Ovary (tissue), 9 donors: ENCODE results near the gene TF. TPM values are rescaled to one million over a fixed set of nuclear protein-coding genes. Genes with fewer than 3 reads are reported as not detected.

Experiments
- DNase-seq, 5 donors: peaks; one replicate each; pipeline ENCODE4 v3.0.0-alpha.2; 2019 to 2020
- H3K27ac ChIP-seq, 2 donors: fragments of 200-600 bp; one replicate each; pipeline versions ENCODE4 v1.5.1 to v1.8.0; 2019 to 2022
- H3K27me3 ChIP-seq: fragments of 200-600 bp; one replicate; pipeline ENCODE4 v1.8.0; 2022
- H3K36me3 ChIP-seq: fragments of 200-600 bp; sonication (generic); one replicate; pipeline ENCODE4 v1.5.1; 2019
- H3K4me1 ChIP-seq: one replicate; pipeline ENCODE4 v1.8.1; 2013; ENCODE audit warnings: mild to moderate bottlenecking, moderate library complexity; ENCODE audit not compliant: insufficient read depth
- H3K4me3 ChIP-seq: fragments of 200-600 bp; sonication (generic); one replicate; pipeline ENCODE4 v1.5.1; 2017
- H3K9me3 ChIP-seq, 2 donors: fragments of 200-600 bp in 1 of 2; sonication (generic) in 1 of 2; one replicate each; pipeline versions ENCODE4 v1.5.1 to v1.8.1; 2013 to 2019; ENCODE audit warnings: mild to moderate bottlenecking in 1 of 2, moderate library complexity in 1 of 2
- CTCF ChIP-seq, 3 donors: fragments of 450-650 bp in 2 of 3; fragments of 200-600 bp in 1 of 3; IDR thresholded peaks; one replicate each; pipeline versions ENCODE4 v1.5.1 to v1.8.0; 2016 to 2022; ENCODE audit warnings: antibody characterized with exemption in 3 of 3, mild to moderate bottlenecking in 1 of 3
- EP300 ChIP-seq: sonication (generic); formaldehyde crosslinking; IDR thresholded peaks from one replicate; pipeline ENCODE4 v1.6.1; 2017; ENCODE audit warnings: antibody characterized with exemption
- POLR2A ChIP-seq: fragments of 450-650 bp; IDR thresholded peaks from one replicate; pipeline ENCODE4 v1.6.1; 2017; ENCODE audit warnings: antibody characterized with exemption, mild to moderate bottlenecking, moderate library complexity
- WGBS, 3 donors: extraction: QIAGEN DNeasy Blood & Tissue Kit in 1 of 3; methylation state at CpG; one replicate each; pipeline versions ENCODE4 v1.1.5 to v1.1.7; 2013 to 2017; 5-methylcytosine and 5-hydroxymethylcytosine counted together
- intact Hi-C, 4 donors: fragments of 100-400 bp; cut with DNase I; formaldehyde crosslinking; loops; one replicate each; pipeline versions ENCODE4 v1.11.0 to v1.15.1; 2022 to 2023
- polyA plus RNA-seq, 2 donors: library from polyadenylated mRNA; stranded (reverse); fragments of 200-250 nt in 1 of 2; fragments of 350-450 nt in 1 of 2; fragmentation: Illumina TruSeq in 1 of 2; extraction: RNeasy Lipid Tissue Mini Kit (QIAGEN cat#74804) in 1 of 2; gene quantifications; one replicate each; pipeline ENCODE4 v1.2.3, GENCODE V29; 2013 to 2014
- total RNA-seq, 7 donors: library from RNA; depleted of rRNA in 2 of 7; stranded (reverse); fragments of >200 nt in 2 of 7; fragmentation: NEBNext Ultra II Directional in 3 of 7; extraction: Animal tissue kit (Norgen Biotek cat#: 25700) in 3 of 7; gene quantifications; one replicate each; pipeline versions ENCODE4 v1.1.0 to v1.2.4, GENCODE V29; 2016 to 2023
- donor health status: DM: no; HTN: no; CAD: no; lungs with moderate emphysema.
- donor health status: DM: no; HTN: no; CAD: no.
- donor health status: Bipolar disorder and iron deficiency.
- donor health status: DM: yes; HTN: yes; CAD: no.
- donor health status: DM: no; HTN: no; CAD: no.
- donor health status: DM: yes; HTN: yes; CAD: no.

The TF gene
- total and polyA plus RNA-seq, 9 donors: under 0.01 to 18.1 (median 2.0) TPM

GRCh38 chr3:133750259-133750656 lies 4.1 kb downstream of the TF start:
- Histone ChIP-seq H3K27me3 (no peaks in the 10 kb centered on the region), H3K27ac (no peak overlapping the region), H3K4me1 (no peaks in the 10 kb centered on the region), H3K9me3 (no peaks in the 10 kb centered on the region), H3K4me3 (no peak overlapping the region), H3K36me3 (no peaks in the 10 kb centered on the region)
- intact Hi-C loops: no loop called here
- 39 to 62% (median 59%) methylated on average over 6 of the region's 6 CpGs for WGBS, 3 donors
- DNase-seq: no peak
- TF ChIP-seq EP300: no peak

GRCh38 chr3:133753107-133753778 lies 7.0 kb downstream of the TF start:
- no peak overlapping the region for H3K27ac ChIP-seq
- no peaks in the 10 kb centered on the region for H3K9me3 ChIP-seq
- DNase-seq: no peak
- TF ChIP-seq POLR2A (no peak), EP300 (no peak), CTCF (IDR thresholded peaks at IDR 0.05) (no peak)
- no peaks in the 10 kb centered on the region for H3K36me3 ChIP-seq
- H3K27me3 ChIP-seq: no peaks in the 10 kb centered on the region
- intact Hi-C loops: no loop called here
- 78 to 85% (median 79%) methylated on average over 13 of the region's 13 CpGs for WGBS, 3 donors
- no peak overlapping the region for H3K4me3 ChIP-seq
- H3K4me1 ChIP-seq: no peaks in the 10 kb centered on the region

- no peak for DNase-seq
- TF ChIP-seq EP300: no peak
- no peak for TF ChIP-seq CTCF (IDR thresholded peaks at IDR 0.05)
- TF ChIP-seq POLR2A: no peak
- Histone ChIP-seq H3K4me3 (no peak overlapping the region), H3K27ac (no peak overlapping the region), H3K9me3 (no peaks in the 10 kb centered on the region), H3K27me3 (no peaks in the 10 kb centered on the region), H3K36me3 (no peaks in the 10 kb centered on the region), H3K4me1 (no peaks in the 10 kb centered on the region)
- 71 to 92% (median 91%) methylated on average over 1 of the region's 1 CpG for WGBS, 3 donors
- intact Hi-C loops: no loop called here
These were observed 7.6 kb downstream of the TF start for GRCh38 chr3:133753779-133754164.

- Histone ChIP-seq H3K4me1 (no peaks in the 10 kb centered on the region), H3K9me3 (no peaks in the 10 kb centered on the region), H3K27ac (no peak overlapping the region), H3K4me3 (no peak overlapping the region), H3K36me3 (no peaks in the 10 kb centered on the region), H3K27me3 (no peaks in the 10 kb centered on the region)
- TF ChIP-seq CTCF (IDR thresholded peaks at IDR 0.05) (no peak), POLR2A (no peak), EP300 (no peak)
- no peak for DNase-seq
- 88 to 97% (median 92%) methylated on average over 5 of the region's 5 CpGs for WGBS, 3 donors
- intact Hi-C loops: no loop called here
These were observed 8.3 kb downstream of the TF start for GRCh38 chr3:133754455-133754854.

GRCh38 chr3:133754973-133755828 lies 9.0 kb downstream of the TF start:
- intact Hi-C loops: no loop called here
- DNase-seq: no peak
- WGBS, 3 donors: 86 to 92% (median 91%) methylated on average over 10 of the region's 10 CpGs
- H3K4me1 ChIP-seq: no peaks in the 10 kb centered on the region
- TF ChIP-seq CTCF (IDR thresholded peaks at IDR 0.05): no peak
- TF ChIP-seq POLR2A: no peak
- TF ChIP-seq EP300: no peak
- H3K4me3 ChIP-seq: no peak overlapping the region
- H3K36me3 ChIP-seq: no peaks in the 10 kb centered on the region
- no peaks in the 10 kb centered on the region for H3K9me3 ChIP-seq
- no peak overlapping the region for H3K27ac ChIP-seq
- no peaks in the 10 kb centered on the region for H3K27me3 ChIP-seq
